Measurements from ENCODE around the gene CABCOCO1.
"Not testable (repeated sequence)": the region's sequence is repeated elsewhere in the genome, so short reads cannot be mapped to it uniquely, and the experiment has no call there.

The CABCOCO1 gene

DNA sequence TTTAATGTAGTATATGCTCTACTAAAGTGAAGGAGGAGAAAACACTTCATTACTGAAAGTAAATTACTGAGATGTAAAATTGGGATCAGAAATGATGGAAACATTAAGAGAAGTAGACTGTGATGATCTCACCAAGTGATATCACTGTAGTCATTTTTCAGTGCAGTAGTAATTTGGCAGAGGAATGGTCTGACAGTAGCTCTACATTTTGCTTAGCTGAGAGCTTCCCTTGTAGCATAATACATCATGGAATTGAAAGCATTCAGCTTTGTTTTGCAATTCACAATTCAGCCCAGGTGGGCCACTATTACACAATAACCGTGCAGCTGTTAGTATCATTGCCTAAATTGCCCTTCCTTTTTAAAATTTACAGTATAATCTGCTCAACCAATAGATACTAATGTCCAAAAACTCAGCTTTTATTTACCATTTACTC is 19.4 kb upstream of the CABCOCO1 start:
- no peak for DNase-seq

DNA sequence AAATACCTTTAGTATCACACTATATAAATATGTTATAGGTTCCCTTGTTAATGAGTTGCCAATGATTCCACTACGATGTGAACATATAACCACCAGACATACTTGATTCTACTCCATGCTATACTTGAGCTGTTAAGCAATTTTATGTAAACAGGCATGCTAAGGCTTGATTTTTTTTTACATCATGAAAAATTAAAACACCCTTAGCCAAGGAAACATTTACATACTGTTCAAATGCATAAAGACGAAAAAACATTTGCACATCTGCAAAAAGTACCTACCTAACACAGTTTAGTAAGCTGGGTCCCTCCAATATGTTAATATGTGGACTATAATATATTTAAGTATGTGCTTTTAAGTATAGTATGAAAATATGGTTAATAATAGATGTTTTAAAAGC is 9.0 kb upstream of the CABCOCO1 start:
- DNase-seq = no peak

DNA sequence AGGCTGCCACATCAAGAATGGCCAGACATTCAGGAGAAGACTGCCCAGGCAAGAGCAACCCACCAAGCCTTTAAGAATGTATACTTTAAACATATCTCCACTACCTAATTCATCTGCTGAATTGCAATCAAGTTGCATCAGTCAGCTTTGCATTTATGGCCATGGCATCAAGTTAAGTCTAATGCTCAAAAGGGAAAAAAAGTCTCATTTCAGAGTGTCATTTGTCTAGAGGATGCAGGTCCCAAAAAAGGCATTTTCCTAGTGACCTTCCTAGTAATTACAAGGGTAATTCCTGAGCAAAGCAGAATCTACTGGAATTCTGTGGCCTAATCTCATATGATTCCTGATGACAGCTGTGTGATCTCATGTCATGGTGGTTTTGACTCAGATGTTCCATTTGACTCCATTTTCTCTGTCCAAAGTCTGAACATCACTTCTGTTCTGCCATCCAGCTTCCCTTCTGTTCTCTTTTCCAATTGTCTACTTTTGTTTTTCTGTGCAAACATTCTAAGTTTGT is 7.3 kb upstream of the CABCOCO1 start:
- no peak for DNase-seq

DNA sequence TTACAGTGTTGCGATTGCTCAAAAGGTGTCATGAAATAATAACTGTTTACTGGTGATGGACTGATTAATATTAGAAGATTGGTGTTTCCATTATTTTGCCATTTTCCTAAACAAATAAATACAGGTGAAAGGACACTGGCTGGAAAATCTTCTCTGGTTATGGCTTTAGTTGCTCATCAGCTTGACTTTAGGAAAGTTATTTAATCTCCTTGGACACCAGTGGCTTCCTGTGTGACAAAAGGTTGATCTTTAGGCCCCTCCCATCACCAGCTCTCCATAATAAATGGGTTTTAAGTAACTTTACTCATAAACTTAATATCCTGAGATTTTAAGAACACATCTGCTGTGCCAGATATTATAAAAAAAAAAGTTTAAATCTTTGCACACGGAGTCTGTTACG is 737 bp downstream of the CABCOCO1 start:
- DNase-seq = no peak

DNA sequence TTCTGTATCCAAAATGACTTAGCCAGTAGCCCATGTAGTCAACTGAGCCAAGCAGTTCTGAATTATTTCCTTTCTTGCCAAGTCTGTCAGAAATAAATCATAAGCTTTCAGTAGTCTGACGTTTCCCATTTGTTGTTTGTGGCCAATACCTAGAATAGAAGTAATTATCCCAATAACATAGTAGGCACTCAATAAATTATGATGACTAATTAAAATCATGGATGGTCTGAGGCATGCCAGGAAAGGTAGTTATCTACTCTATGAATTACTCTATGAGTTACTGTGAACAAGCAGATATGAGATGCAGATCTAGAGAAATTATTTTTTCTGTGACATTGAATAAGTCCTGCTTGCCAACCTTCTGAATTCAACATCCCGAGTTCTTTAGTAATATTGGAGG is 2.3 kb downstream of the CABCOCO1 start:
- no peak for DNase-seq

DNA sequence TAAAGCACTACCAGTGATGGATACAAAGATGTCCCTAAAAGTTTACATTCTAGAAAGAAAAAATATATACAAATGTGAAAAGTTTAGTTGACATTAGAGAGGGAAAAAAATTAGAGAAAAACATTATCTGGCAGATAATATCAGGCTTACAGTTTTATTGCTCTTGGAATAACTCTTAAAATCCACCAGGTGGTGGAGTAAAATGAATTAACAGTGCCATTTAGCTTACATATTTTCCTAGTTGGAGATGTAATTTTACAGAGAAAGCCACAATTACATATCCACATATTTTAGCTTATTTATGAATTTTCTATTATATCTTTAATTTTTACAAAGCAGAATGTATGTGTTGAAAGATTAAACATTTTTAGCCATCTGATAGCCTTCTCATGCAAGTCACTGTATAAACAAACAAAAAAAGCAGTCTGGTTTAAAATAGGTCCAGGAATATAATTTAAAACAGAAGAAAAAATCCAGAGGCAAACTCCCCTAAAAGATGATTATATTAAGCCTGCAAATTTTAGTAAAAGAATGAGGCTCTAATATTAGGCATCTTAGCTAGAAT is 6.5 kb downstream of the CABCOCO1 start:
- no peak for DNase-seq

DNA sequence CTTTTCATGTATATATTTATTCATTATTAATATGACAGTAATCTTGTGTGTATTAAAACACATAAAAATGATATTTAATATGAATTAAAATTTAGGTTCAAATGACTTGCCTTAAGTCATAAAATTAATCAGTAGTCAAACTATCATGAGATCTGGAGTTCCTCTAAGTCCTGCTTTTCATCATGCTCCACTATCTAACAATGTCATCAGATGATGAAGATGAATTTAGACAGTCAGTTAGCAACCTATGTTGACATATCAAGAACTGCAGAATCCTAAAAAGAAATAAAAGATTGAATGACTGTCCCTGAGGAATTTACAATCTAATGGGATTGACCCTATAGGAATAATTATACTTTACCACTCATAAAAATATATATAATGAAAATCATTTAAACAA is 7.1 kb downstream of the CABCOCO1 start:
- no peak for DNase-seq

DNA sequence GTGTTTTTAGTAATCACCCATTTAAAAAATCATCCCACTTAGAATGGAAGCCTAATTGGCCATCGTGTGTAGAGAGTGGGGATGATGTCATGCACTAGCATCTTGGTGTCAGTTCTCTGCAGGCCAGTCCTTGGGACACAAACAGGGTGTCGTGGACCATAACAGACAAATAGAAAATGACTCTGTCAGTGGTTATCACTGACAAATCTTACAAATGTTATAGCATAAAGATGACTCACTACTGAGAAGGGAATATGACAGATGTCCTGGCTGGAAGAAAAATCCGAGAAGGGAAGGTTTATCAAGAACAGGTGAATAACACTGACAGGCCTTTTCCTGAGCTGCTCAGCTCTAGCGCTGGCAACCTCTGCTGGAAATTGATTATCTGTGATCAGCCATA is 10.6 kb downstream of the CABCOCO1 start:
- DNase-seq = no peak

DNA sequence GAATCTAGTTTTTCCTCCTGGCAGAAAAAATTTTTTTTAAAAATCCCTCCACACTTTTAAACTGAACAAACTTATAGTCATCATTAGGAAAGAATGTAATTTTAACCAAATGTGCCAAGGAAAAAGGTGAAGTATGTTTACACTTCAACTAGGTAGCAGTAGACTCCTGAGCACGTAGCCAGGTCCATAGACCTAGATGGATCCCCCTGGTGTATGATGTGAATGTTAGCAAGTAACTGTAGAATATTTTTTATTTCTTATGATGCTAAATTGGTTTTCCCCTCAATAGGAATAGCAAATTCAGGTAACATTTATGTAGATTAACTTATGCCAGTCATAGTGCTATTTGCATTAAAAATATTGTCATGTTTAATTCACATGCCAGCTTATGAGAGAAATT is 19.6 kb downstream of the CABCOCO1 start:
- no peak for DNase-seq

DNA sequence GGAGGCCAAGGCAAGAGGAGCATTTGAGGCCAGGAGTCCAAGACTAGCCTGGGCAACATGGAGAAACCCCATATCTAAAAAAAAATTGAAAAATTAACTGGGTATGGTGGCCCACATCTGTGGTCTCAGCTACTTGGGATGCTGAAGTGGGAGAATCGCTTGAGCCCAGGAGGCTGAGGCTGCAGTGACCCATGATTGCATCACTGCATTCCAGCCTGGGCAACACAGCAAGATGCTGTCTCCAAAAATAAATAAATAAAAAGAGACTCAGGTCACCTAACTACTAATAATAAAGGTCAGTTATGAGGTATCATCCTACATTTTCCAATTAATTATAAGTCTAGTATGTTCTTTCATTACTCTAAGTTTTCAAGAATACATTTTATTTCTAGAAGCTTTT is 20.6 kb downstream of the CABCOCO1 start:
- DNase-seq = no peak

DNA sequence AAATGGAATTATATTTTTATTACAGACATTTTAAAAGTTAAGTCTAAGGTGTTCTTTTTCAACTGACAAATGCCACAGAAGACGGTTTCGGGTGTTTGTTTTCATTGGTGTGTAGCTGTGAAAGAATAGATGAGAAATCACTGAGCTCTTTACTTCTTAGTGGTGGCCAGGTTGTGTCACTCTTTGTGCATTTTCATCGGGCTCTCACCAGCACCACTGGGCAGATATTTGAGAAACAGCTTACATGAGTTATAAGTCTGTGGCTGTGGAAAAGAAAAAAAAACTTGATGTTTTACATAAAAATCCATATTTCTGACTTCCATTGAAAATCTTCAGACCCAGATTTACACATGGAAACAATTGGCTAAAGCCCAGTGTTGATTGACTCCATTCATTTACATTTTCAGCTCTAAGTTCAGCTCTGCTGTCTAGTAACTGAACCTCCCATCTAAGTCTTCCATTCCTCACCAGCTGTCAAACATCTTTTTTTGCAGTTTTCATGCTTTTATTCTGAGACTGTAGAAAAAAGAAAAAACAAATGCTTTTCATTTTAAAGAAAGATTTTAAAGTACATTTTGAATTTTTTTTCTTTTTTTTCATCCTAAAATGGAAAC is 22.3 kb downstream of the CABCOCO1 start:
- DNase-seq = no peak

DNA sequence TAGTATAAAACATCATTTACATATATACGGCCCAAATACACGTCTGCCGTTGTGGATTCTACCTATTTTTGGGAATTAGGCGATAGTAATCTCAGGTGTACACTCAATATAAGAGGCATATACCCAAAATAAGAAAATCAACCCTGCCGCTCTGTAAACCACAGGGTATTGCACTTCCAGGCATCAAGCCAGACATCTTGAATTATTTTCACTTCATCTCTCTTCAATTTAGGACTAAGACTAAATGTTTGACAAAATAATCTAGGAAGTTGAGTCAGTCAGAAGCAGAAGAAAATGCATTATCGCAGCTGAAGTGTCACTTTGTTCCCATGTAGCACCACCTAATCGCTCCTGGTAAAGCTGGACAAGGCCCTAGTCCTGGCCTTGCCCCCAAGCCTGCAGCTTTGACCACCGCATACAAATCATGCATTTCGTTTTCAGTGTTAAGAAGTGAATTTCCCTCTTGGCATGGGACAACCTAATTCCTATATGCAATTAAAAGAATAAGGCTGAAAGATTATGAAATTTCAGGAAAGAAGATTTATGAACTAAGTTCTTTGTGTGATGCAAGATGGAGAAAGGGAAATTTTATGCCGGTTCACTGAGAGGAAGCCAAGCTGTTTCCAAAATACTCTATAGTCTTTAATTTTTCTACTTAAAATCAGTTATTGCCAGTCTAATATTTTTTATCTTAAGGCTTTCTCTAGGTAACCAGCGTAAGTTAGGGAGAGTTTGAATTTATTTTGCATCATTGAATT is 26.0 kb downstream of the CABCOCO1 start:
- DNase-seq = no peak

DNA sequence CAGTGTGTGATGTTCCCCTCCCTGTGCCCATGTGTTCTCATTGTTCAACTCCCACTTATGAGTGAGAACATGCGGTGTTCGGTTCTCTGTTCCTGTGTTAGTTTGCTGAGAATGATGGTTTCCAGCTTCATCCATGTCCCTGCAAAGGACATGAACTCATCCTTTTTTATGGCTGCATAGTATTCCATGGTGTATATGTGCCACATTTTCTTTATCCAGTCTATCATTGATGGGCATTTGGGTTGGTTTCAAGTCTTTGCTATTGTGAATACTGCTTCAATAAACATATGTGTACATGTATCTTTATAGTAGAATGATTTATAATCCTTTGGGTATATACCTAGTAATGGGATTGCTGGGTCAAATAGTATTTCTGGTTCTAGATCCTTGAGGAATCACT is 28.9 kb downstream of the CABCOCO1 start:
- DNase-seq = not testable (repeated sequence)

DNA sequence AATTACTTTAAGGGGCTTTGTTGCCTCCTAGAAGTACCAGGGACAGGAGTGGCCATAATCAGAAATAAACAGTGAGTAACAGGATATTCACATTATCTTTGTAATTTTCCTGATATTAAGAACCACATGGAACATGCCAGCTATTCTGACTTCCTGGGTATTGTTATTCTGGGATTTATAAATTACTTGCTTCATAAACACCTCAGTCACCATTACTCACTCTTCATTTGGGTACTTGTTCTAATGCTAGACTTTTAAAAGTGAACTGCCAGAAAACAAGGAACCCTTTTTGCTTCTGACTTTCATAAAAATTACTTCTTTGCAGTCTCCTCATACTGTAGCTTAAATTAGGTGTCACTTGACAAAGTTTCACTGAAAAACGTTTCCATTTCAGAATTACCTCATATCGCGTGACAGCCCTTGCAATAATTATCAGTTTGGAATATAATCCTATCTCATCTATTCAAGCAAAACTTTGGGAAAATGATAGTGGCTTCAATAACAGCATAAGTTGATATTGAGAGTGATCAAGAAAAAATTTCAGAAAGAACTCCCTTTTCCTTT is 29.8 kb downstream of the CABCOCO1 start:
- DNase-seq = no peak

DNA sequence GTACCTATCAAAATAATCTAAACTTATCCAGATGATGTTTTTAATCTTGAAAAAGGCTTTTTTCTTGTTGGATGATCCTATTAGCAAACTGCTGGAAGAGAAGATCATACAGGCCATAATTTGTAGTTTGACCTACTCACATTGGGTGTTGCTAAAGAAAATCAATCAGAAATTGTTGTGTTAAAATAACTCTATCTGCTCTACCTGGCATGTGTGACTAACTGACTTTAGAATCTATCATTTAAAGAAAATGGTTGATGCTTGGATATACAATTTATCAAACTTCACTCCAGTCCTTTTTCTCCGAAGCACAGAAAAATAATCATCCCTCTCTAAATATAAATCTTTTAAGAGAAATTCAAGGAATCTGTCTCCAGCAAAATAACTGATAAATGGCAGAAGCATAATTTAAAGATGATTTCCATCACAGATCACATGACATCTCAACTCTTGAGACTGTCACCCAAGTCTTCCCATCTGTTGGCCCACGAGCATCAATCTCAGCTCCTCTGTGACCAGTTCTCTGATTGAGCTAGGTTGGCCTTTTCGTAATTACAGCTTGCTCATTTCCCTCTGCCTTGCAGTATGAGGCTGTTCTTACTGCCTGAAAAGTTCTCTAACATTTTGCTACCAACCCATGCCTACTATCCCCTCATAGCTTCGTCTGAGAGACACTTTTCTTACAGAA is 36.4 kb downstream of the CABCOCO1 start:
- DNase-seq = no peak

DNA sequence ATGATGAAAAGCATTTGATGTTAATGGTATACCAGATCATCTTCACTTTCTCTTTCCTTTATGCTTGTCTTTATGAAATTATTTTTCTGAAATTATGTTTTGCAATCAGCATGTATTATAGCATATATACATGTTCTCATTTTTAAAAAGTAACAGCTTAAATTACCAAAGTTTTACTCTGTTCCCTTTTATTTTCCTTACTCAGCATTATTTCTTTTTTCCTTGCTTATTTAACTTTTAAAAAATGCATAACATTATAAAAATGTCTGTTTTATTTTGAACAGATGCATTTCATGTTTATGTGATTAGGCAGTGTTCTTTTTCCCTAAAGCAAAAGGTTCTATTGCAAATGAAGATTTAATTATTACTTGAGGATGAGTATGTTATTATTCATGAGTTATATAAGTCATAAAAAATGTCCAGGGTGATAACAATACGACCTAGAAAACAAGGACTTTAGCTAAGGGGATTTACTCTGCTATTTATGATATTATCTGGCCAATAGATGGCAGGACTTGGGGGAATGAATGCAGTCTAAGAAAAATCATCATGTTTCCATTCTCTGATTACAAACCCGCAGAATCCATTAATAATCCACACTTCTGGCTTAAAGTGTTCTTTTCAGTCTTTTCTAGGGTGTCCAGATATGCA is 38.5 kb downstream of the CABCOCO1 start:
- no peak for DNase-seq

DNA sequence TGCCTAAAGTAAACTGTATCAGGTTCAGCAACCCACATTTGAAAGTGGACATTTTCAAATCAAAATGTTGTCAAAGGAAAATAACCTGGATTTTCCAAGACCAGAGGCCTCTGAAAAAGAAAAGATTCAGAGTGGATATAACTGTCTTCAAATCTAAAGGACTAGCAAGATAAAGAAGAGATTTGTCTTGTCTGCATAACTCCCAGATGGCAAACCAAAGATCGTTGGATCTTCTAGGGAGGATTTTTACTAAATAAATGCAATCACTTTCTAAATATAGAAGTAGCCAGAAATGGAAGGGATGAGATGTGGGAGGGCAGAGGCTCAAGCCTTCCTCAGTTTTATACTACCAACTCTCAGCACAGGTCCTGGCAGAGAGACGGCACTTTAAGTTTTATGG is 39.0 kb downstream of the CABCOCO1 start:
- DNase-seq = no peak

DNA sequence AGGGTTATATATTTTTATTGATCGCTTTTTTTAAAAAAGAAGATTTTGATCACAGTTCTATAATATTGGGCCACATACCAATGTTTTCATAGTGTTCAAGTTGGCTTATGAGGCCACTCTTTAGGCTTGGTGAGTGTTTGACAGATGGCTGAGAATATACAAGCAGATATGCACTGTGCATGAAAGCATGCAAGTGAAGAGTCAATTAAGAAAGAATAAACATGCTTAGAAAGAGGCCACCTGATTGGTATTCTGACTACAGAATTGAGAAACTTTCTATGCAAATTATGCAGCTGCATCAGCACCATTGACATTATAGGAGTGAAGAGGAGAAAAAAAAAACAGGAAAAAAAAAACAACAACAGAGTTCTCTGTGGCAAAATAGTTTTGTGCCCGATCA is 39.9 kb downstream of the CABCOCO1 start:
- no peak for DNase-seq

DNA sequence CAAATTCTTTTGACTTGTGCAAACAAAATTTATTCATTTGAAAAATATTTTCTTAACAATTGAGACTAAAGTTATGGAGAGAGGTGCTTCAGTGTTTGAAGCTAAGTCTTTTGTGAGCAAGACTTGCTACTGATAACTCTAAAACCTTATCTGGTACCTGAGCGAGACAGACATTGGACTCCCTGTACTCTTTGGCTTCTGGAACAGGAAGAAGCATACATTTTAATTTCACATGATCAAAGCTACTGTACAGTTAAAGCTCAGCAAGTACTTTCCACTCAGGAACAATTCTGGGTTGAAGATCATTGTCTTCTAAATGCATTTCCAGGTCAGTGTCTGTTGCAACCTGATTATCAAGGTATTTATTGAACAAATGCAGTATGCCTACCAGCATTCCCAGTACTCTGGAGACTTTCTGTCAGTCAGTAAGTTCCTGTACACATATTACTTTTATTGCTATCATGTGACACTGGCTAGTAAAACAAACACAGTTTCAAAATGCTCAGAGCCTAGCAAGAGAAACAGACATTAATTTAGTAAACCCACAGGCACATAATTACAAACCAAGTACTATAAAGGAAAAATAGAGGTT is 42.4 kb downstream of the CABCOCO1 start:
- no peak for DNase-seq

DNA sequence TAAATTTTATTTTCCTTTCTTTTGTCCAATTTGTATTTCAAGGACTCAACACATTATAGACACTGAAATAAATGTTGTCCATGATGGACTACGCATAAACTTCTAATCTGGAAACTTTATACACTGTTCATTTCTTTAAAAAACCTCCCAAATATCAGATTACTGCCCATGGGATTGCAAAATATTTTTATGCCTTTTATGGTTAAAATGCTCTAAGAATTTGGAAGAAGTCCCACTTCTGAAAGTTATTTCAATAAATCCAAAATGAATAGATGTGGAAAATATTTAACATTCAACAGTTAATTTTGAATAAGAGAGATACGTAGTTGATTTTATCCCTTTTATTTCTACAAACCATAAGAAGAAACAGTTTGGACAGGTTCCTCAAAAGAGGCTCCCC is 46.1 kb downstream of the CABCOCO1 start:
- no peak for DNase-seq

DNA sequence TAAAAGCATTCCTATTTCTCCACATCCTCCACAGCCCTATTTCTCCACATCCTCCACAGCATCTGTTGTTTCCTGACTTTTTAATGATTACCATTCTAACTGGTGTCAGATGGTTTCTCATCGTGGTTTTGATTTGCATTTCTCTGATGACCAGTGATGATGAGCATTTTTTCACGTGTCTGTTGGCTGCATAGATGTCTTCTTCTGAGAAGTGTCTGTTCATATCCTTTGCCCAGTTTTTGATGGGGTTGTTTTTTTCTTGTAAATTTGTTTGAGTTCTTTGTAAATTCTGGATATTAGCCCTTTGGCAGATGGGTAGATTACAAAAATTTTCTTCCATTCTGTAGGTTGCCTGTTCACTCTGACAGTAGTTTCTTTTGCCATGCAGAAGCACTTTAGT is 49.4 kb downstream of the CABCOCO1 start:
- DNase-seq = not testable (repeated sequence)

DNA sequence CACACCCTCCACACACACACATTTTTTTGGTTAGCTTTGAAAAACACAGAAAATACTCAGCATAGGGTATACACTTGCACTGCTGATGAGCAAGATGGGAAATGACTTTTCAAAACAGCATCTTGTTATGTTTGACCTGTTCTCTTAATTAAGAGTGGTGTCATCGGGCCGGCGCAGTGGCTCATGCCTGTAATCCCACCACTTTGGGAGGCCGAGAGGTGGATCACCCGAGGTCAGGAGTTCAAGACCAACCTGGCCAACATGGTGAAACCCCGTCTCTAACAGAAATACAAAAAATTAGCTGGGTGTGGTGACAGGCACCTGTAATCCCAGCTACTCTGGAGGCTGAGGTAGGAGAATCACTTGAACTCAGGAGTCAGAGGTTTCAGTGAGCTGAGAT is 56.7 kb downstream of the CABCOCO1 start:
- DNase-seq = not testable (repeated sequence)
